Colonic mucosa (tissue), 4 donors: ENCODE data around the gene PPP1CC. TPM values are rescaled to one million over a fixed set of nuclear protein-coding genes. Genes with fewer than 3 reads are reported as not detected.

Source experiments
- DNase-seq: peaks from one replicate; pipeline ENCODE4 v3.0.0-alpha.2; 2020
- H3K27ac ChIP-seq: fragments of 200-600 bp; one replicate; pipeline ENCODE4 v1.8.0; 2021
- H3K27me3 ChIP-seq: fragments of 200-600 bp; one replicate; pipeline ENCODE4 v1.8.0; 2021
- H3K36me3 ChIP-seq: fragments of 200-600 bp; one replicate; pipeline ENCODE4 v1.8.0; 2021
- H3K4me1 ChIP-seq: fragments of 200-600 bp; one replicate; pipeline ENCODE4 v1.8.0; 2021; ENCODE audit warnings: mild to moderate bottlenecking
- H3K4me3 ChIP-seq: fragments of 200-600 bp; one replicate; pipeline ENCODE4 v1.8.0; 2021
- H3K9ac ChIP-seq, 2 donors: one replicate each; pipeline ENCODE4 v1.7.0; 2013; ENCODE audit warnings: control low read depth in 2 of 2, low read depth in 2 of 2, low read length in 2 of 2
- H3K9me3 ChIP-seq: fragments of 200-600 bp; one replicate; pipeline ENCODE4 v1.8.0; 2021
- intact Hi-C: fragments of 100-400 bp; cut with DNase I; formaldehyde crosslinking; loops from one replicate; pipeline ENCODE4 v1.14.1; 2022
- total RNA-seq, 2 donors: library from RNA; stranded (reverse); fragmentation: NEBNext Ultra II Directional in 1 of 2; extraction: Animal tissue kit (Norgen Biotek cat#: 25700) in 1 of 2; gene quantifications; one replicate each; pipeline ENCODE4 v1.2.1, GENCODE V29; 2021
- TF ChIP-seq, protein P1 (sequence below): fragments of 200-600 bp; IDR thresholded peaks from one replicate; pipeline ENCODE4 v1.8.0; 2022; ENCODE audit warnings: antibody characterized with exemption, mild to moderate bottlenecking
- donor health status: healthy.
- donor health status: DM: no; HTN: no; CAD: no.
- donor health status: DM: no; HTN: no; CAD: no.

PPP1CC gene
- total RNA-seq, 2 donors from 2014 or later: 170 to 198 TPM

DNA sequence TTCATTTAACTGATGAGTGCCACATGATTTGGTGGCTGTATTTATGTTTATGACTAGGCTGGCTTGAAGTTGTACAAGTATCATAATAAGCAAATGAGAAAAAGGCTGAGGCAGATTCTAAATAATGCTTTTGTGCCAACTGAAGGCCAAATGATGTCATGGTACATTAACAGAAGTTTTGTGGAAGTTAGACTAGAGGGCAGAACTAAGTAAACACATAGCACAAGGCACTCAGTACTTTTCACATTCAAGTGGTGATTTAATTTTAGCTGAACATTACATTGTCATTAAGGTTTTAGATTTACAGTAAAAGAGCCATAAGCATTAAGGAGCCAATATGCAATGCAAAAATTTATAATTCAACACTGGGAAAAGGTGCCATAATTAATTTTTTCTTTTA lies 21.1 kb downstream of the PPP1CC start:
- Histone ChIP-seq H3K36me3 (peaks cover 33% of the 10 kb centered on the region), H3K27ac (no peak overlapping the region), H3K27me3 (no peaks in the 10 kb centered on the region), H3K9me3 (no peaks in the 10 kb centered on the region), H3K4me1 (no peaks in the 10 kb centered on the region), H3K4me3 (no peak overlapping the region), H3K9ac (no peak overlapping the region)
- TF ChIP-seq, protein P1, sequence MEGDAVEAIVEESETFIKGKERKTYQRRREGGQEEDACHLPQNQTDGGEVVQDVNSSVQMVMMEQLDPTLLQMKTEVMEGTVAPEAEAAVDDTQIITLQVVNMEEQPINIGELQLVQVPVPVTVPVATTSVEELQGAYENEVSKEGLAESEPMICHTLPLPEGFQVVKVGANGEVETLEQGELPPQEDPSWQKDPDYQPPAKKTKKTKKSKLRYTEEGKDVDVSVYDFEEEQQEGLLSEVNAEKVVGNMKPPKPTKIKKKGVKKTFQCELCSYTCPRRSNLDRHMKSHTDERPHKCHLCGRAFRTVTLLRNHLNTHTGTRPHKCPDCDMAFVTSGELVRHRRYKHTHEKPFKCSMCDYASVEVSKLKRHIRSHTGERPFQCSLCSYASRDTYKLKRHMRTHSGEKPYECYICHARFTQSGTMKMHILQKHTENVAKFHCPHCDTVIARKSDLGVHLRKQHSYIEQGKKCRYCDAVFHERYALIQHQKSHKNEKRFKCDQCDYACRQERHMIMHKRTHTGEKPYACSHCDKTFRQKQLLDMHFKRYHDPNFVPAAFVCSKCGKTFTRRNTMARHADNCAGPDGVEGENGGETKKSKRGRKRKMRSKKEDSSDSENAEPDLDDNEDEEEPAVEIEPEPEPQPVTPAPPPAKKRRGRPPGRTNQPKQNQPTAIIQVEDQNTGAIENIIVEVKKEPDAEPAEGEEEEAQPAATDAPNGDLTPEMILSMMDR: no peak
- DNase-seq: no peak
- intact Hi-C loops: no loop called here

DNA sequence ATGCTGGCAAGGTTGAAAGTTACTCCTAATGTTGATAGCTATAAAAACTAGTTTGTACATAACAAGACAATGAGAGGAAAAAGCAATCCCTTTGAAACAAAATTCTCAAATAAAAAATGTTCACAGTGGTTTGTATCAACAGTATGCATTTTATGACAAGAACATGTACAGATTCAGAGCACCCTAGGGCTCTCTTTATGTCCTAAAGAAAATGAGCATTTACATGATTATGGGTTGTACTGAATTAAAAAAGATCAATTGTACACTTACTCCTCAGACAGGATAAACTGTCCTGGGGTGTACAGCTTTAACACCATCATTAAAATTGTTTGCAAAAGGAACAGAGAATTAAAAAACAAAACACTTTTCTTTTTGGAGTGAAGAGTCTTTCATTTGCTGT lies 22.2 kb downstream of the PPP1CC start:
- Histone ChIP-seq H3K4me3 (no peak overlapping the region), H3K36me3 (peaks cover 33% of the 10 kb centered on the region), H3K27ac (no peak overlapping the region), H3K4me1 (no peaks in the 10 kb centered on the region), H3K27me3 (no peaks in the 10 kb centered on the region), H3K9ac (no peak overlapping the region), H3K9me3 (no peaks in the 10 kb centered on the region)
- intact Hi-C loops: no loop called here
- DNase-seq: no peak
- TF ChIP-seq, protein P1: no peak

DNA sequence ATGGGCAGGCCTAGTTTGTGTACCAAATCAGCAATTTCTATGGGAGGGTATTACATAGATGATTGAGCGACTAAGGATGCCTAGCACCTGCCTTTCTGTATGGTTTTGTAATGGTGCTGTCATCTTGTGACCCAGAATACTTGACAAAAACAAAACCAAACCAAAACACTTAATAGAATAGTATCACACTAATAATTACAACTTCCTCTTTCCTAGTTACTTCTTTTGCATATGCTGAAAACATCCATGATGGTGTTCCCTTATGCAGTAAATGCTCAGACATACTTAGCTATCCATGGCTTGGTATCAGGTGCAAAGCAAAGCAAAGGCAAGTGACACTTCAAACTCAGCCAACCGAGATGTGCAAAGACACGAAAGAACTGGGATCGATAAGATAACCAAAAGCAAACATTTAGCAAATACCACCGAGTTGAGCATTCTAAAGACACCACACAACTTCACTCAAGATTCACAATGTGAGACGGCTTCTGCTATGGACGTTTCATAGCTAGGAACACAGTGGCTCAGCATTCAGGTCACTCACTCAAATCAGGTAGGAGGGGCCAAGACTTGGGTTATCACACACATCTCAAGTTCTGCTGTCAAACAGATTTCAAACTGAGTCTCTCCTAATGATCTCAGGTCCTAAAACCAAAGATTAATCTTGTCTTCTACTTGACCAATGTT lies 24.3 kb downstream of the PPP1CC start:
- no peak for DNase-seq
- Histone ChIP-seq H3K4me3 (no peak overlapping the region), H3K9me3 (no peaks in the 10 kb centered on the region), H3K27me3 (no peaks in the 10 kb centered on the region), H3K4me1 (no peaks in the 10 kb centered on the region), H3K36me3 (peaks cover 26% of the 10 kb centered on the region), H3K27ac (no peak overlapping the region), H3K9ac (no peak overlapping the region)
- intact Hi-C loops: no loop called here
- TF ChIP-seq, protein P1: no peak

DNA sequence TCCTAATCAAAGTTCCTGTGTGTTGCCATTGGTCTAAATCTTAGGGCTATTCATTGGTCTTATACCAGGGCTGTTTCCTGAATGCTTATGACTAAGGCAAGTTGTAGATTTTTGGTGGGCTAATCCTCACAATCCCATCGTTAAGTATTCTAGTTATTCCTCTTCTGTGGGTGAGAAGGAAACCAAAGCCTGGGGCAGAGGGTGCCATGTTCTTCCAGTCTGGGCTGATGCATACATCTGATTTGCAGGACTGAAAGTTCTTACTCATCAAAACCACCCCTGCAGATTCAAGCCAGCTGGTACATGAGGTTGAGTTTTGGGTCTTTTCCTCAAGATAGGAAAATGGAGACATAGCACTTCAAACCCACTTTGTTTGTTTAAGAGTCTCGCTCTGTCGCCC lies 25.7 kb downstream of the PPP1CC start:
- Histone ChIP-seq H3K4me1 (no peaks in the 10 kb centered on the region), H3K36me3 (peaks cover 23% of the 10 kb centered on the region), H3K9me3 (no peaks in the 10 kb centered on the region), H3K4me3 (no peak overlapping the region), H3K27ac (no peak overlapping the region), H3K27me3 (no peaks in the 10 kb centered on the region), H3K9ac (no peak overlapping the region)
- no peak for DNase-seq
- TF ChIP-seq, protein P1: no peak
- intact Hi-C loops: no loop called here

DNA sequence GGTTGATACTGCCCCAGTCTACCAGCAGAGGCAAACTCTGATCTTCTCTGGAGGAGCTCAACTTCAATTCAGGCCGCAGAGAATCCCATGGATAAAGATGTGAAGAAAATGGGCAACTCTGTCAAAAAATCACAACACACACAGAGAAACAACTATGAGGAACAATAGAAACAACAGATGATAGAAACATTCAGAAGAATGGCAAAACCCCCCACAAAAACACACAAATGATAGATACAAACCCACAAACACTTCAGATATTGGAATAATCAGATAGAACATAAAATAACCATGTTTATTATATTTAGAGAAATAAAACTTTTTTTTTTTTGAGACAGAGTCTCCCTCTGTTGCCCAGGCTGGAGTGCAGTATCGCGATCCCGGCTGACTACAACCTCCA lies 33.8 kb downstream of the PPP1CC start:
- no peak overlapping the region for H3K9ac ChIP-seq
- intact Hi-C loops: no loop called here
- H3K9me3 ChIP-seq: no peaks in the 10 kb centered on the region
- H3K4me3 ChIP-seq: no peak overlapping the region
- no peaks in the 10 kb centered on the region for H3K4me1 ChIP-seq
- H3K27me3 ChIP-seq: no peaks in the 10 kb centered on the region
- no peaks in the 10 kb centered on the region for H3K36me3 ChIP-seq
- DNase-seq: no peak
- TF ChIP-seq, protein P1: no peak
- no peak overlapping the region for H3K27ac ChIP-seq
